HG02852 (cell line): ENCODE data around the gene SSR4.
"Not testable (repeated sequence)": the region's sequence is repeated elsewhere in the genome, so short reads cannot be mapped to it uniquely, and the experiment has no call there.

Experiments used
- ATAC-seq: cut with Tn5 transposase; IDR thresholded peaks from one replicate; pipeline ENCODE4 v1.9.1; 2021; ENCODE audit warnings: mild to moderate bottlenecking, moderate library complexity; ENCODE audit not compliant: unreplicated experiment

SSR4 gene

DNA sequence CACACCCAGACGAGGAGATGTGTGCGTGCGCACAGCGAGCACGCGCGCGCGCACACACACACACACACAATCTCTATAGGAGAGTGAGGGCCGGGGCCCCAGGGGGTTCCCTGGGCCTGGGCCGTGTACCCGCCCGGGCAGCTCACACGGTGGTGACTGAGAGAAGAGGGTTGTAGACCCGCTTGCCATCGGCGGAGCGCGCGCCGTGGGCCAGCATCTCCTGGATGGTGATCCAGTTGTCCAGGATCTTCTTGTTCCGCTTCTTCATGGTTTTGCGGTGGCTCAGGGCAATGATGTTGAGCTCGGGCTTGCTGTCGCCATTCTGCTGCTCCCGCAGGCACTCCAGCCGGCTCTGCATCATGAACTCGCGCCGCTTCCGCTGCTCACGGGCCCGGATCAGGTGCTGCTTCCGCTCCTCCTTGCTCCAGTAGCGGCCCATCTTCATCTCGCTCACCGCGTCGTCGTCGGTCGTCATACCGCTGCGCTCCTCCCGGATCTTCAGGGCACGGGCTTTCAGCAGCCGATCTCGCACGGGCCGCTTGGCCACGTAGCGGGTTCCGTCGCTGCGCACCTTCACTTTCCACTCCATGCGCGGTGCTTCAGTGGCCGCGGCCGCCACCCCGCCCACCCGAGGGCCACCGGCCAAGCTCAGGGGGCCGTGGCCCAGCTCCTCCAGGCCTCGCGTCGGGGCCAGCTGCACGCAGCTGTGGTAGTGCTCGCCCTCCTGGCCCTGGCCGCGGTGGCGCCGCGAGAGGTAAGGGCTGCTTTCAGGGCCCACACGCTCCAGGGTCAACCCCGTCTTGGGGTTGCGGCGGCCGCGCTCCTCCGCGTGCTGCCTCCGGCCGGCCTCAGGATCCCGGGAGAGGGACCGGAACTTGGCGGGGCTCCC is 9.0 kb downstream of the SSR4 start:
- ATAC-seq = no peak

- ATAC-seq = no peak
Measured at GRCh38 chrX:153804100-153804595, 9.7 kb downstream of the SSR4 start.

DNA sequence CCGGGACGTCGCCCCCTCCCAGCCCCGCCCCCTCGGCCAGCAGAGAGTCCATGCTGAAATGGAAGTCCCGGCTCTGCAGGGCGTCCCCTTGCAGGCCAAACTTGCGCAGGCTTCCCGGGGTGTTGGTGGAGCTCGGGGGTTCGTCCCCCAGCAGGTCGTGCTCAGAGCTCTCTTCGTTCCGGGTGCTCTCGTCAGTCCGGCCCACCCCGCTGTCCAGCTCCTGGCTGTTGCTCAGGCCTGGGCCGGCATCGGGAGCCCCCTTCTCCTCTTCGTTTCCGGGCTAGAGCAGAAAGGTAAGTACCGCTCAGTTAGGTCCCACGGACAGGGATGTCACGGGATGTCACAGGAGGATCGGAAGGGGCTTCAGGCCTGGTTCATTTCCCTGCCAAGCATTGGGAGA is 10.2 kb downstream of the SSR4 start:
- ATAC-seq = no peak

DNA sequence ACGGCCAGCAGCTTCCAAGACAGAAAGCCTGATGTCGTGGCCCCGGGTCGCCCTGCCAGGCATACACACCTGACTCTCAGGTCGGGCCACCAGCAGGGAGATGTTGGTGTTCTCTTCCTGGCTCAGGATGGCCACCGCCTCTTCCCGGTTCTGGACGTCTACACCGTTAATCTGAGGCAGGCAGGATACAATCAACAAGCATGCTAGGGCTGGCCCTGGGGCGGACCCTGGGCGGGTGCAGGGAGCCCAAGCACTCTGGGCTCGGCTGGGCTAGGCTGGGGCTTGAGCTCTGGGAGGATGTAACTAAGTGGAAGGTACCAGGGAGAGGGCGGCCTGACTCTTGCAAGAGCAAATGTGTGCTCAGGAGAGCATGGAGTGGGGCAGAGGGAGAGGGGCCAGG is 11.0 kb downstream of the SSR4 start:
- no peak for ATAC-seq

- no peak for ATAC-seq
Measured at GRCh38 chrX:153806999-153807575, 12.6 kb downstream of the SSR4 start.

- ATAC-seq = no peak
Measured at GRCh38 chrX:153807976-153808375, 13.5 kb downstream of the SSR4 start.

GRCh38 chrX:153812220-153812619 is 17.8 kb downstream of the SSR4 start:
- ATAC-seq = no peak

- ATAC-seq = no peak
Measured at GRCh38 chrX:153813161-153813560, 18.7 kb downstream of the SSR4 start.

GRCh38 chrX:153814591-153815315 is 20.3 kb downstream of the SSR4 start:
- ATAC-seq = no peak

DNA sequence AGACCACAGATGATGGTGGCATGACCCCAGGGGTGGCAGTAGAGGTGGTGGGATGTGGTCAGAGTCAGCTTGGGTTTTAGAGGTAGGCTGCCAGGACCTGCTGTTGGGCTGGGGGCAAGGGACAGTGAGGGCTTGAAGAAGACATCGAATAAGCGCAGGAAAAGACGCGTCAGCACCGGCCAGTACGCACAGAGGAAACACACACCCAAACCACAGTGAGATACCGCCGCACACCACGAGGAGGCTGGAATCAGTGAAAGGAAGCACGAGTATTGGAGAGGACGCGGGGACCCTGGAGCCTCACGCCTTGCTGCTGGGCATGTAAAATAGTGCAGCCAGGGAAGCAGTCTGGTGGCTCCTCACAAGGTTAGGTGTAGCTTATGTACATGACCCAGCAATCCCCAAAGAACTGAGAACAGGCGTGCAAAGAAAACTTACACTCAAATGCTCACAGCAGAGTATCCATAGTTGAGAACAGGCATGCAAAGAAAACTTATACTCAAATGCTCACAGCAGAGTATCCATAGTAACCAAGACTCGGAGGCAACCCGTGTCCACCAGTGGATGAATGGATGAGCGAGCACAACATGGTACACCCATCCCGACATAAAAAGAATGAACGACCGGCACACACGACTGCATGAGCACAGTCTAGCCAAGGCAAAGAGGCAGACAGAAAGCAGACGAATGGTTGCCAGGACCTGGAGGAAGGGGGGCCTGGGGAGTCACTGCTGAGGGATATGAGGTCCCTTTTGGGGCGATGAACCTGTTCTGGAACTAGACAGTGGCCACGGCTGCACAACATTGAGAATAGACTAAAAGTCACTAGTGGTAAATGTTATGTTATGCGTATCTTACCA is 22.6 kb downstream of the SSR4 start:
- ATAC-seq = no peak

- ATAC-seq = not testable (repeated sequence)
Measured at GRCh38 chrX:153818064-153818463, 23.6 kb downstream of the SSR4 start.

GRCh38 chrX:153818571-153819383 is 24.3 kb downstream of the SSR4 start:
- no peak for ATAC-seq

DNA sequence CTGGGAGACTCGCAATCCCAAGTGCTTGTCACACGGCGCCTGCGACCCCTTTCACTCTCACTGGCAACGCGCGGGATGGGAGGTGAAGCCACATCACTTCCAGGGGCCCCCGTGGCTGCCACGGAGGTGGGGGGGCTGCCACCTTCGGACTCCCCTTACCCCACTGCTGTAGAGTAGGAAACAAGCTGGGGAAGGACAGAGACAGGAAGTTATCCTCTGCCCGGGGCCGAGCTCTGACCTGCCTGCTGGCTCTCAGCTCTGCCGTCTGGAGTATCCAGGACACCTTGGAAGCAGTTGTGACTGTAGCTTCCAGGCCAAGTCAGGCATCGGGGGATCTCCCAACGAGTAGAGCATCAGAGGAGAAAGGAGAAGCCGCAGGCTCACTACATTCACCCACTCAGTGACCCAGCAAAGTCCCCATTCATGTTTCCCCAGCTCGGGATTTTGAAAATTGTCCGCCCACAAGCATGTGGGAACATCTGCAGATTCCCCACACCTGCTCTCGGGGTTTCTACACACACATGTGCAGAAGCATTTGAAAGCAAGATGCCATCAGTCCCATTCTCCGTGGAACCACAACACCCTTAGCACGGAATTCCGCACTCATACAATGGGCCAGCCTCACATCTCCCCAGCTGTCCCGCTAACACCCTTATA is 25.0 kb downstream of the SSR4 start:
- no peak for ATAC-seq

GRCh38 chrX:153820601-153821000 is 26.1 kb downstream of the SSR4 start:
- ATAC-seq = no peak

GRCh38 chrX:153821066-153821465 is 26.6 kb downstream of the SSR4 start:
- ATAC-seq = no peak

GRCh38 chrX:153824348-153824747 is 29.9 kb downstream of the SSR4 start:
- no peak for ATAC-seq

- no peak for ATAC-seq
Measured at GRCh38 chrX:153825042-153825441, 30.6 kb downstream of the SSR4 start.

DNA sequence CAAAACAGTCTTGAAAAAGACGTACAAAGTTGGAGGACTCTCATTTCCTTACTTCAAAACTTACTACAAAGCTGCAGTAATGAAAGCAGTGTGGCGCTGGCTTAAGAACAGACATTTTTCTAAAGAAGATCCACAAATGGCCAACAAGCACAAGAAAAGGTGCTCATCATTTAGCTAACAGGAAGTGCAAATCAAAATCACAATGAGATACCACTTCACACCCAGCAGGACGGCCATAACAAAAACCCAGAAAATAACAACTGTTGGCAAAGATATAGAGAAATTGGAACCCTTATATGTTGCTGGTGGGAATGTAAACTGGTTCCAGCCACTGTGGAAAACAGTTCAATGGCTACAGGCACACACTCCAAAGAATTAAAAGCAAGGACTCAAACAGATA is 32.5 kb downstream of the SSR4 start:
- ATAC-seq = no peak

DNA sequence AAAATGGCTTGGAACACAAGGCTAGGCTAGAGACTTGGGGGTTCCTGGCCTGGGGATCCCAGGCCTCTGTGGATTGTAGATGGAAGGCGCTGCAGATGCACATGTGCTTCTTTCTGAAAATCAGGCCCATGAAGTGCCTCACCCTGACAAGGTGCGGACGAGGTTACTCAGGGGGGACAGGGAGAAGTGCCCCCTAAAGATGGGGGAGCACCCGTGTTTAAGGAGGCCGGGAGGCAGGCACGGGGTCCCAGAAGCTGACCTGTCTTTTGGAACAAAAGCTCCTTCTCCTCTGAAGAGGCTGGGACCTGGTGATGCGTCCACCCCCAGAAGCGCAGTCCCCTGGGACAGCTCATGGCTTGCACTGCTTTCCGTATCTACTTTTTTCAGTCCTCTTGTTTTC is 33.4 kb downstream of the SSR4 start:
- no peak for ATAC-seq
